H9 (cell line): Measurements from ENCODE around the gene STX1A. TPM values are rescaled to one million over a fixed set of nuclear protein-coding genes. Genes with fewer than 3 reads are reported as not detected.

Source experiments
- DNase-seq: peaks from one replicate; pipeline ENCODE4 v3.0.0-alpha.2; 2017
- H2AFZ ChIP-seq: one replicate; pipeline ENCODE4 v1.6.1; 2013; ENCODE audit warnings: mild to moderate bottlenecking, low read length, control low read depth, moderate library complexity
- H2AK5ac ChIP-seq: 2 replicates; pipeline ENCODE4 v1.6.1; 2013; ENCODE audit warnings: low read length, control low read depth, mixed read lengths; ENCODE audit not compliant: insufficient read length
- H2BK120ac ChIP-seq: one replicate; pipeline ENCODE4 v1.6.1; 2013; ENCODE audit warnings: low read depth, mild to moderate bottlenecking, low read length, control low read depth, inconsistent platforms; ENCODE audit not compliant: poor library complexity, severe bottlenecking
- H2BK12ac ChIP-seq: 2 replicates; pipeline ENCODE4 v1.6.1; 2013; ENCODE audit warnings: low read length, control low read depth, mixed read lengths, low read depth; ENCODE audit not compliant: insufficient read length
- H2BK15ac ChIP-seq: 2 replicates; pipeline ENCODE4 v1.6.1; 2013; ENCODE audit warnings: low read depth, low read length, control low read depth
- H2BK20ac ChIP-seq: one replicate; pipeline ENCODE4 v1.6.1; 2013; ENCODE audit warnings: low read depth, mild to moderate bottlenecking, low read length, control low read depth, inconsistent platforms; ENCODE audit not compliant: poor library complexity, severe bottlenecking
- H2BK5ac ChIP-seq: 2 replicates; pipeline ENCODE4 v1.6.1; 2013; ENCODE audit warnings: low read length, control low read depth, mixed read lengths; ENCODE audit not compliant: insufficient read length
- H3K14ac ChIP-seq: 2 replicates; pipeline ENCODE4 v1.6.1; 2013; ENCODE audit warnings: low read length, control low read depth; ENCODE audit not compliant: insufficient read depth
- H3K18ac ChIP-seq: 2 replicates; pipeline ENCODE4 v1.6.1; 2013; ENCODE audit warnings: low read depth, mild to moderate bottlenecking, mixed read lengths, low read length, control low read depth; ENCODE audit not compliant: insufficient read length
- H3K23ac ChIP-seq: 2 replicates; pipeline ENCODE4 v1.6.1; 2013; ENCODE audit warnings: low read length, control low read depth, mixed read lengths, low read depth; ENCODE audit not compliant: insufficient read length
- H3K23me2 ChIP-seq: 2 replicates; pipeline ENCODE4 v1.6.1; 2013; ENCODE audit warnings: low read depth, mild to moderate bottlenecking, mixed read lengths, low read length, control low read depth; ENCODE audit not compliant: insufficient read length, poor library complexity, severe bottlenecking
- H3K27ac ChIP-seq: 2 replicates; pipeline ENCODE4 v1.5.1; 2013; ENCODE audit warnings: low read length, control low read depth, mixed read lengths, low read depth; ENCODE audit not compliant: insufficient read length
- H3K27me3 ChIP-seq: 2 replicates; pipeline ENCODE4 v1.6.1; 2013; ENCODE audit warnings: low read length, control low read depth, inconsistent platforms; ENCODE audit not compliant: insufficient read depth
- H3K4ac ChIP-seq: 2 replicates; pipeline ENCODE4 v1.6.1; 2013; ENCODE audit warnings: low read depth, mild to moderate bottlenecking, control low read depth, inconsistent platforms, low read length, moderate library complexity
- H3K4me1 ChIP-seq: 2 replicates; pipeline ENCODE4 v1.6.1; 2013; ENCODE audit warnings: low read length, control low read depth, inconsistent platforms; ENCODE audit not compliant: insufficient read depth
- H3K4me2 ChIP-seq: 2 replicates; pipeline ENCODE4 v1.6.1; 2013; ENCODE audit warnings: low read length, control low read depth, mixed read lengths; ENCODE audit not compliant: insufficient read length, insufficient read depth
- H3K56ac ChIP-seq: 2 replicates; pipeline ENCODE4 v1.6.1; 2013; ENCODE audit warnings: low read depth, mild to moderate bottlenecking, mixed read lengths, low read length, control low read depth; ENCODE audit not compliant: insufficient read length
- H3K79me1 ChIP-seq: 2 replicates; pipeline ENCODE4 v1.6.1; 2013; ENCODE audit warnings: low read depth, mild to moderate bottlenecking, moderate library complexity, low read length, control low read depth, inconsistent platforms; ENCODE audit not compliant: insufficient read depth, poor library complexity, severe bottlenecking
- H3K79me2 ChIP-seq: 2 replicates; pipeline ENCODE4 v1.6.1; 2013; ENCODE audit warnings: low read length, control low read depth, inconsistent platforms; ENCODE audit not compliant: insufficient read depth
- H3K9ac ChIP-seq: 2 replicates; pipeline ENCODE4 v1.6.1; 2013; ENCODE audit warnings: low read length, control low read depth, mixed read lengths; ENCODE audit not compliant: insufficient read length; ENCODE audit errors: extremely low read depth
- H3K9me3 ChIP-seq: one replicate; pipeline ENCODE4 v1.6.1; 2013; ENCODE audit warnings: low read depth, low read length, inconsistent platforms; ENCODE audit not compliant: control insufficient read depth
- H3T11ph ChIP-seq: one replicate; pipeline ENCODE4 v1.6.1; 2013; ENCODE audit warnings: mild to moderate bottlenecking, low read length, control low read depth, inconsistent platforms
- H4K20me1 ChIP-seq: one replicate; pipeline ENCODE4 v1.6.1; 2013; ENCODE audit not compliant: control insufficient read depth, insufficient read length, insufficient read depth
- H4K5ac ChIP-seq: 2 replicates; pipeline ENCODE4 v1.6.1; 2013; ENCODE audit warnings: low read depth, mild to moderate bottlenecking, mixed read lengths, low read length, control low read depth; ENCODE audit not compliant: insufficient read length
- H4K8ac ChIP-seq: replicated peaks from 2 replicates; pipeline ENCODE4 v1.6.1; 2013; ENCODE audit warnings: low read length, control low read depth, mixed read lengths, low read depth; ENCODE audit not compliant: insufficient read length
- H4K91ac ChIP-seq: 2 replicates; pipeline ENCODE4 v1.6.1; 2013; ENCODE audit warnings: low read depth, mild to moderate bottlenecking, moderate library complexity, mixed read lengths, low read length, control low read depth; ENCODE audit not compliant: insufficient read length
- H3K27ac Mint-ChIP-seq, 3 experiments: 2 replicates in 2 of 3; 3 replicates in 1 of 3; pipeline ENCODE4 v1.8.0; 2020 to 2021; ENCODE audit warnings: mixed read lengths in 3 of 3, mild to moderate bottlenecking in 1 of 3, moderate library complexity in 1 of 3
- H3K27me3 Mint-ChIP-seq: 2 replicates; pipeline ENCODE4 v1.8.0; 2021; ENCODE audit warnings: low read depth, mild to moderate bottlenecking, moderate library complexity, mixed read lengths
- H3K36me3 Mint-ChIP-seq, 3 experiments: 2 replicates in 2 of 3; 3 replicates in 1 of 3; pipeline ENCODE4 v1.8.0; 2020 to 2021; ENCODE audit warnings: low read depth in 3 of 3, mixed read lengths in 3 of 3; ENCODE audit not compliant: insufficient read depth in 1 of 3
- H3K4me1 Mint-ChIP-seq, 2 experiments: 2 replicates each; pipeline ENCODE4 v1.8.0; 2020; ENCODE audit warnings: mixed read lengths in 2 of 2
- H3K4me3 Mint-ChIP-seq, 2 experiments: 2 replicates in 1 of 2; 3 replicates in 1 of 2; pipeline ENCODE4 v1.8.0; 2020 to 2021; ENCODE audit warnings: mild to moderate bottlenecking in 2 of 2, mixed read lengths in 2 of 2, moderate library complexity in 1 of 2
- H3K9me3 Mint-ChIP-seq, 2 experiments: 2 replicates in 1 of 2; 3 replicates in 1 of 2; pipeline ENCODE4 v1.8.0; 2020; ENCODE audit warnings: mild to moderate bottlenecking in 2 of 2, mixed read lengths in 2 of 2, moderate library complexity in 1 of 2
- CTCF ChIP-seq: fragments of 200-600 bp; sonication (generic); conservative IDR thresholded peaks from 3 replicates; pipeline ENCODE4 v1.8.0; 2021; ENCODE audit warnings: antibody characterized with exemption, mild to moderate bottlenecking
- WGBS: extraction: QIAGEN DNeasy Blood & Tissue Kit; methylation state at CpG from one replicate; pipeline ENCODE4 v1.1.7; 2013; ENCODE audit warnings: missing lambda C conversion rate, low lambda C conversion rate, mixed read lengths; ENCODE audit not compliant: insufficient read length; ENCODE audit errors: extremely low coverage; 5-methylcytosine and 5-hydroxymethylcytosine counted together
- total RNA-seq: library from RNA; stranded (reverse); gene quantifications from 2 replicates; pipeline ENCODE4 v1.2.1, GENCODE V29; 2021

The STX1A gene
- total RNA-seq, 1 experiment from 2014 or later = 10.1 TPM

GRCh38 chr7:73668103-73668885 is 51.2 kb downstream of the STX1A start:
- Histone ChIP-seq H3T11ph (no peak overlapping the region), H3K27me3 (no peaks in the 10 kb centered on the region), H3K23me2 (peaks cover 10% of the 10 kb centered on the region), H2BK120ac (no peak overlapping the region), H3K56ac (no peak overlapping the region), H3K4ac (no peak overlapping the region), H2BK15ac (no peak overlapping the region), H2BK12ac (no peak overlapping the region), H2BK20ac (no peak overlapping the region), H4K20me1 (no peaks in the 10 kb centered on the region), H2AK5ac (no peak overlapping the region), H4K8ac (no peak overlapping the region), H2BK5ac (no peak overlapping the region), H3K9ac (peak overlapping the region; percentile 6), H3K4me2 (peak overlapping the region; percentile 69), H3K27ac (no peak overlapping the region), H3K9me3 (no peaks in the 10 kb centered on the region), H3K79me2 (no peaks in the 10 kb centered on the region), H2AFZ (no peak overlapping the region), H3K4me1 (no peaks in the 10 kb centered on the region), H3K18ac (no peak overlapping the region), H4K5ac (no peak overlapping the region), H4K91ac (no peak overlapping the region), H3K14ac (no peak overlapping the region), H3K23ac (no peak overlapping the region), H3K79me1 (no peaks in the 10 kb centered on the region)
- Mint-ChIP-seq H3K4me3 (peak overlapping the region; percentile 62 to 87), H3K4me1 (peaks cover 10 to 44% of the 10 kb centered on the region in 2 experiments), H3K9me3 (peaks cover 0 to under 1% of the 10 kb centered on the region in 2 experiments; a peak in 2 of 5 replicates), H3K27ac (peak overlapping the region in 1 of 3 experiments; percentile 72; a peak in 1 of 7 replicates), H3K36me3 (peaks cover 0 to 7% (median 4%) of the 10 kb centered on the region in 3 experiments; a peak in 3 of 7 replicates), H3K27me3 (peaks cover 32% of the 10 kb centered on the region)
- no peak for TF ChIP-seq CTCF
- no peak for DNase-seq
- WGBS = no CpG with 5 or more reads among the region's 52 CpGs
